WTC11 (cell line): ENCODE data around the gene MSANTD1. TPM values are rescaled to one million over a fixed set of nuclear protein-coding genes. Genes with fewer than 3 reads are reported as not detected.

Experiments used
- ATAC-seq: fragments of 200-7000 bp; cut with Tn5 transposase; 2 replicates; pipeline ENCODE4 v1.10.0; 2021; ENCODE audit warnings: mild to moderate bottlenecking, moderate library complexity
- CTCF ChIA-PET: fragments of 300-600 bp; sonication (Branson Sonifier 250); formaldehyde crosslinking; loops from one replicate; lab custom pipeline; 2021; ENCODE audit warnings: antibody characterized with exemption; lab: Charles Lee
- POLR2A ChIA-PET: fragments of 350-600 bp; sonication (Branson Sonifier 250); formaldehyde crosslinking; loops from one replicate; lab custom pipeline; 2021; ENCODE audit warnings: antibody characterized with exemption; lab: Charles Lee
- DNase-seq: peaks from one replicate; pipeline ENCODE4 v3.0.0; 2021; ENCODE audit warnings: low spot score
- H3K27ac Mint-ChIP-seq: 2 replicates; pipeline ENCODE4 v1.8.0; 2021; ENCODE audit warnings: mixed read lengths
- H3K27me3 Mint-ChIP-seq: 2 replicates; pipeline ENCODE4 v1.8.0; 2021; ENCODE audit warnings: low read depth, mild to moderate bottlenecking, moderate library complexity, mixed read lengths
- H3K36me3 Mint-ChIP-seq: 2 replicates; pipeline ENCODE4 v1.8.0; 2021; ENCODE audit warnings: mixed read lengths
- H3K4me1 Mint-ChIP-seq: 2 replicates; pipeline ENCODE4 v1.8.0; 2022; ENCODE audit warnings: mixed read lengths
- H3K4me3 Mint-ChIP-seq: 2 replicates; pipeline ENCODE4 v1.8.0; 2021; ENCODE audit warnings: mild to moderate bottlenecking, moderate library complexity, mixed read lengths
- H3K9me3 Mint-ChIP-seq: 2 replicates; pipeline ENCODE4 v1.8.0; 2021; ENCODE audit warnings: mixed read lengths
- AR ChIP-seq: fragments of 250-450 bp; sonication (Bioruptor Pico); IDR thresholded peaks from 2 replicates; pipeline ENCODE4 v1.9.0; 2021; ENCODE audit warnings: mild to moderate bottlenecking
- CDX4 ChIP-seq: fragments of 250-450 bp; sonication (Bioruptor Pico); IDR thresholded peaks from 2 replicates; pipeline ENCODE4 v1.9.0; 2021; ENCODE audit warnings: moderate library complexity, mild to moderate bottlenecking, inconsistent platforms, borderline replicate concordance
- EMX1 ChIP-seq: fragments of 250-450 bp; sonication (Bioruptor Pico); IDR thresholded peaks from 2 replicates; pipeline ENCODE4 v1.8.0; 2021; ENCODE audit warnings: mild to moderate bottlenecking
- ERG ChIP-seq: fragments of 250-450 bp; sonication (Bioruptor Pico); IDR thresholded peaks from 2 replicates; pipeline ENCODE4 v1.8.0; 2021; ENCODE audit warnings: mild to moderate bottlenecking
- GABPB1 ChIP-seq: sonication (generic); formaldehyde crosslinking; IDR thresholded peaks from 2 replicates; pipeline ENCODE4 v1.8.1; 2023; ENCODE audit warnings: mild to moderate bottlenecking, missing genetic modification reagents
- IRF2 ChIP-seq: sonication (generic); formaldehyde crosslinking; IDR thresholded peaks from 2 replicates; pipeline ENCODE4 v1.8.0; 2022; ENCODE audit warnings: low read depth, missing genetic modification reagents, borderline replicate concordance
- KAT7 ChIP-seq: sonication (generic); formaldehyde crosslinking; IDR thresholded peaks from 2 replicates; pipeline ENCODE4 v1.8.1; 2023; ENCODE audit warnings: missing genetic modification reagents, mild to moderate bottlenecking, borderline replicate concordance
- MLX ChIP-seq: sonication (generic); formaldehyde crosslinking; IDR thresholded peaks from 2 replicates; pipeline ENCODE4 v1.8.1; 2023; ENCODE audit warnings: mild to moderate bottlenecking, missing genetic modification reagents, moderate library complexity
- PREB ChIP-seq: sonication (generic); formaldehyde crosslinking; IDR thresholded peaks from 2 replicates; pipeline ENCODE4 v1.8.1; 2022; ENCODE audit warnings: mild to moderate bottlenecking, missing genetic modification reagents, moderate library complexity, borderline replicate concordance
- RORB ChIP-seq: fragments of 250-450 bp; sonication (Bioruptor Pico); IDR thresholded peaks from 2 replicates; pipeline ENCODE4 v1.9.0; 2021; ENCODE audit warnings: mild to moderate bottlenecking
- TEAD1 ChIP-seq: sonication (generic); formaldehyde crosslinking; IDR thresholded peaks from 2 replicates; pipeline ENCODE4 v1.8.0; 2022; ENCODE audit warnings: mild to moderate bottlenecking, missing genetic modification reagents
- USF2 ChIP-seq: sonication (generic); formaldehyde crosslinking; IDR thresholded peaks from 2 replicates; pipeline ENCODE4 v1.8.1; 2023; ENCODE audit warnings: mild to moderate bottlenecking, missing genetic modification reagents, moderate library complexity
- ZNF425 ChIP-seq: fragments of 250-450 bp; sonication (Bioruptor Pico); conservative IDR thresholded peaks from 2 replicates; pipeline ENCODE4 v1.9.0; 2021; ENCODE audit warnings: mild to moderate bottlenecking
- ZNF512 ChIP-seq: sonication (generic); formaldehyde crosslinking; IDR thresholded peaks from 2 replicates; pipeline ENCODE4 v1.8.1; 2022; ENCODE audit warnings: missing genetic modification reagents, borderline replicate concordance
- total RNA-seq: library from RNA; stranded (reverse); gene quantifications from 3 replicates; pipeline ENCODE4 v1.2.3, GENCODE V29; 2021

The MSANTD1 gene
- total RNA-seq, 1 experiment from 2014 or later: 0.98 TPM

- no peak for TF ChIP-seq IRF2 (CRISPR knock-in tag)
- TF ChIP-seq RORB (CRISPR knock-in tag): no peak
- no peak for TF ChIP-seq AR
- TF ChIP-seq KAT7 (CRISPR knock-in tag): no peak
- no peak for TF ChIP-seq USF2
- no peak for TF ChIP-seq TEAD1 (CRISPR knock-in tag)
- no peak for TF ChIP-seq PREB (CRISPR knock-in tag)
- TF ChIP-seq ZNF425 (CRISPR knock-in tag): no peak
- no peak for TF ChIP-seq EMX1 (CRISPR knock-in tag)
- no peak for TF ChIP-seq GABPB1
- TF ChIP-seq CDX4 (CRISPR knock-in tag): no peak
- TF ChIP-seq MLX: no peak
- no peak for TF ChIP-seq ZNF512 (CRISPR knock-in tag)
- TF ChIP-seq ERG (CRISPR knock-in tag): no peak
- no peaks in the 10 kb centered on the region for H3K27me3 Mint-ChIP-seq
- H3K9me3 Mint-ChIP-seq: no peaks in the 10 kb centered on the region
- CTCF ChIA-PET: interaction anchor here (0.8 to 1.1 kb wide), 2 partner anchors 116 to 122 kb away, joined by 4 read pairs; no protein-coding TSS in a partner anchor
- DNase-seq (no peak), ATAC-seq (no peak)
- H3K36me3 Mint-ChIP-seq: peaks cover 11% of the 10 kb centered on the region
- no peak overlapping the region for H3K4me3 Mint-ChIP-seq
- no peaks in the 10 kb centered on the region for H3K4me1 Mint-ChIP-seq
- POLR2A ChIA-PET: no interaction called here
- no peak overlapping the region; the same call in 1 of the 2 replicates for H3K27ac Mint-ChIP-seq
Observed at GRCh38 chr4:3201718-3202702, 46.9 kb upstream of the MSANTD1 start.
